Ectodermal cell (in vitro differentiated cells): ENCODE data around the gene DNHD1.

Experiments
- H3K27ac ChIP-seq: 2 replicates; pipeline ENCODE4 v1.7.0; 2013; ENCODE audit warnings: mild to moderate bottlenecking, low read depth, low read length; ENCODE audit not compliant: insufficient read depth, poor library complexity, severe bottlenecking
- H3K27me3 ChIP-seq: 2 replicates; pipeline ENCODE4 v1.7.0; 2013; ENCODE audit warnings: mild to moderate bottlenecking, low read length; ENCODE audit not compliant: insufficient read depth, control insufficient read depth, poor library complexity, severe bottlenecking
- H3K36me3 ChIP-seq: one replicate; pipeline ENCODE4 v1.7.0; 2013; ENCODE audit warnings: low read length; ENCODE audit not compliant: control insufficient read depth, insufficient read depth
- H3K4me1 ChIP-seq: one replicate; pipeline ENCODE4 v1.7.0; 2013; ENCODE audit warnings: low read length; ENCODE audit not compliant: control insufficient read depth, insufficient read depth
- H3K4me3 ChIP-seq: 2 replicates; pipeline ENCODE4 v1.7.0; 2013; ENCODE audit warnings: low read depth, low read length, control low read depth; ENCODE audit not compliant: insufficient read depth
- H3K9me3 ChIP-seq: 2 replicates; pipeline ENCODE4 v1.7.0; 2013; ENCODE audit warnings: mild to moderate bottlenecking, low read length, moderate library complexity; ENCODE audit not compliant: control insufficient read depth
- WGBS, 2 experiments: methylation state at CpG; one replicate each; pipeline ENCODE4 v1.1.7; 2013; ENCODE audit warnings: missing lambda C conversion rate in 2 of 2; 5-methylcytosine and 5-hydroxymethylcytosine counted together

Gene DNHD1

GRCh38 chr11:6526411-6527135, 29.5 kb downstream of the DNHD1 start:
- H3K4me3 ChIP-seq: no peak overlapping the region
- no peak overlapping the region for H3K27ac ChIP-seq
- 92 to 93% methylated on average over 3 of the region's 3 CpGs for WGBS, 2 experiments
- H3K27me3 ChIP-seq: no peaks in the 10 kb centered on the region
- no peaks in the 10 kb centered on the region for H3K9me3 ChIP-seq
- no peaks in the 10 kb centered on the region for H3K36me3 ChIP-seq
- no peaks in the 10 kb centered on the region for H3K4me1 ChIP-seq

GRCh38 chr11:6529266-6529665, 32.2 kb downstream of the DNHD1 start:
- H3K4me3 ChIP-seq: no peak overlapping the region
- no peaks in the 10 kb centered on the region for H3K4me1 ChIP-seq
- H3K36me3 ChIP-seq: no peaks in the 10 kb centered on the region
- H3K27me3 ChIP-seq: no peaks in the 10 kb centered on the region
- no peak overlapping the region for H3K27ac ChIP-seq
- 93 to 100% methylated on average over 2 of the region's 2 CpGs for WGBS, 2 experiments
- no peaks in the 10 kb centered on the region for H3K9me3 ChIP-seq

DNA sequence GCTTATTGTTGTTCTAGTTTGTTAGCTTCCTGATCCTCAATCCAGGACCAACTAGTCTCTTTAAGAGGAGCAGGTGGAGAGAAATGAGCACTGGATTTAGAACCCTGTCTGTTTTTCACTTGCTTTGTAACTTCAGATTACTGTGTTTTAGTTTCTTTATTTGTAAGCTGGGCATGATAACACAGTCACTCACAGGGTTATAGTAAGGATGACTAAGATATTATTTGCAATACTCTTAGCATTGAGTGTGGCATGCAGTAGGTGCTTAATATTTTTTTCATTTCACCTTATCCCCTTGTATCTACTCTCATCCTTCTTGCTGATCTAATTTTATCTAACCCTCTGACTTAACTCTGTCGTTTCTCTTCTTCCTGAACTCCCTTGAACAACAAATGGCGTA, 33.8 kb downstream of the DNHD1 start:
- Histone ChIP-seq H3K27me3 (no peaks in the 10 kb centered on the region), H3K4me1 (no peaks in the 10 kb centered on the region), H3K36me3 (no peaks in the 10 kb centered on the region), H3K9me3 (no peaks in the 10 kb centered on the region), H3K4me3 (no peak overlapping the region), H3K27ac (no peak overlapping the region)
- 90 to 92% methylated on average over 2 of the region's 2 CpGs for WGBS, 2 experiments

DNA sequence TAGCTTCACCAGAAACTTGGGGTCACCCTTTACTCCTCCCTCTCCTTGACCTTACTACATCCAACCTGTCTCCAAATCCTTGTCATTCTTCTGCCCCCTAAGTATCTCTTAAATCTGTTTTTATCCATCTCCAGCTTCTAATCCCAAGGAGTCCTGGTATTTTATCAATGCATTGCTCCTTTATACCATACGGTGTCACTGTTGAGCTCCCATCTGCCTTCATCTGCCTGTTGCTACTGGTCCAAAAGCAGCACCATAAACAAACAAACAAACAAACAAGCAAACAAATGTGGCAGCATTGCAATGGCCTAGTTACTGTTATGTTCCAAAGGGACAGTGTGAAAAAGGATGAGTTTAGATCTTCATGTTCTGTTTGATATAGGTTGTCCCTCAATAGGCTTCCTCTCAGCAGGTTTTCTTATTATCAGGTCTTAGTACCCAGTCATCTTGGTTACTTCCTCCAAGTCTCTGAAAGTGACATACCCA, 34.2 kb downstream of the DNHD1 start:
- Histone ChIP-seq H3K27me3 (no peaks in the 10 kb centered on the region), H3K4me1 (no peaks in the 10 kb centered on the region), H3K27ac (no peak overlapping the region), H3K4me3 (no peak overlapping the region), H3K36me3 (no peaks in the 10 kb centered on the region), H3K9me3 (no peaks in the 10 kb centered on the region)
- WGBS, 2 experiments: 0% methylated on average over 1 of the region's 1 CpG

DNA sequence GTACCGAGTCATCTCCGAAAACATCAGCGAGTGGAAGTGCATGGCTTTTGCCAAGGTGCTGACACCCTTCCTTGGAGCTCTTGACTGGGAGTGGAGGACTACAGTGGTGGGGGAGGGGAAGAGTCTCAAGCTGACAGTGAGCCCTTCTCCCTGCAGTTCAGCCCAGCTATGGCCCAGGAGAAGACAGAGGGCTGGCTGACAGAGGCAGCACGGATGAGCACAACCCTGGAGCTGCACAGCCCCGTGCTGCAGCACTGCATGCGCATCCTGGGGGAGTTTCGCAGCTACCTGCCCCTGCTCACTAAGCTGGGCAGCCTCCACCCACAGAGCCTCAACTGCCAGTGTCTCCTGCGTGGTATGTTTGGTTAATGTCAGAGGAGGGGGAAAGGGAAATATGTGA, 41.4 kb downstream of the DNHD1 start:
- no peak overlapping the region for H3K27ac ChIP-seq
- no peaks in the 10 kb centered on the region for H3K27me3 ChIP-seq
- H3K4me1 ChIP-seq: no peaks in the 10 kb centered on the region
- no peaks in the 10 kb centered on the region for H3K9me3 ChIP-seq
- H3K4me3 ChIP-seq: no peak overlapping the region
- H3K36me3 ChIP-seq: no peaks in the 10 kb centered on the region
- WGBS, 2 experiments: 76 to 79% methylated on average over 7 to 8 of the region's 8 CpGs

- Histone ChIP-seq H3K4me1 (no peaks in the 10 kb centered on the region), H3K9me3 (no peaks in the 10 kb centered on the region), H3K27ac (no peak overlapping the region), H3K27me3 (no peaks in the 10 kb centered on the region), H3K4me3 (no peak overlapping the region), H3K36me3 (no peaks in the 10 kb centered on the region)
- WGBS, 2 experiments: 92 to 97% methylated on average over 3 of the region's 3 CpGs
Observed at GRCh38 chr11:6538945-6539344, 41.9 kb downstream of the DNHD1 start.

DNA sequence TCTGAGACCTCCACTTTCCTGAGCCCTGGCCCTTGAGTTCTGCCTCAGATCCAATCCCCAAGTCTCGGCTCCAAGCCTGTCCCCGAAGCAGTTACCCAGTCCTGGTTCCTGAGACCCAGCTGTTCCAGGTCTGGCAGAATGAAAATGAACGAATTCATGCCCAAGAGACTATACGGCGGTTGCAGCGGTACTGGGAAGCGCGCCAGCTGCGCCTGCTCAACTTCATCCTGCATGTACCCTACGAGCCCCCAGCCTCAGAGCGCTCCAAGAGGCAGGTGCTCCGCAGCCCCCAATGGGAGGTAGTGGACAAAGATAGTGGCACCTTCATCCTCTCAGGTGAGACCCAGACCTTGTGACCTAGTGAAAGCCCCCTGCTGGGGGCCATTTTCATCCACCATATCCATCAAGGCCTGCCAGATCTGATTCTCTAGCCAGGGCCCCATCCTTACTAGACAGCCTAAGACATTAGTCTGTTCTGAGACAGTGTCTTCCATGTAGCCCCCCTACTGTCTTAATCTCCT, 42.7 kb downstream of the DNHD1 start:
- Histone ChIP-seq H3K4me1 (no peaks in the 10 kb centered on the region), H3K4me3 (no peak overlapping the region), H3K27me3 (no peaks in the 10 kb centered on the region), H3K36me3 (no peaks in the 10 kb centered on the region), H3K9me3 (no peaks in the 10 kb centered on the region), H3K27ac (no peak overlapping the region)
- 95 to 96% methylated on average over 12 of the region's 12 CpGs for WGBS, 2 experiments

GRCh38 chr11:6541356-6541755, 44.3 kb downstream of the DNHD1 start:
- no peak overlapping the region for H3K27ac ChIP-seq
- H3K27me3 ChIP-seq: no peaks in the 10 kb centered on the region
- H3K4me3 ChIP-seq: no peak overlapping the region
- no peaks in the 10 kb centered on the region for H3K9me3 ChIP-seq
- 88 to 95% methylated on average over 3 of the region's 4 CpGs for WGBS, 2 experiments
- H3K4me1 ChIP-seq: no peaks in the 10 kb centered on the region
- no peaks in the 10 kb centered on the region for H3K36me3 ChIP-seq

GRCh38 chr11:6542727-6543126, 45.6 kb downstream of the DNHD1 start:
- H3K4me3 ChIP-seq: no peak overlapping the region
- no peaks in the 10 kb centered on the region for H3K27me3 ChIP-seq
- WGBS, 2 experiments: 80 to 94% methylated on average over 2 of the region's 2 CpGs
- H3K27ac ChIP-seq: no peak overlapping the region
- H3K36me3 ChIP-seq: no peaks in the 10 kb centered on the region
- no peaks in the 10 kb centered on the region for H3K9me3 ChIP-seq
- H3K4me1 ChIP-seq: no peaks in the 10 kb centered on the region

DNA sequence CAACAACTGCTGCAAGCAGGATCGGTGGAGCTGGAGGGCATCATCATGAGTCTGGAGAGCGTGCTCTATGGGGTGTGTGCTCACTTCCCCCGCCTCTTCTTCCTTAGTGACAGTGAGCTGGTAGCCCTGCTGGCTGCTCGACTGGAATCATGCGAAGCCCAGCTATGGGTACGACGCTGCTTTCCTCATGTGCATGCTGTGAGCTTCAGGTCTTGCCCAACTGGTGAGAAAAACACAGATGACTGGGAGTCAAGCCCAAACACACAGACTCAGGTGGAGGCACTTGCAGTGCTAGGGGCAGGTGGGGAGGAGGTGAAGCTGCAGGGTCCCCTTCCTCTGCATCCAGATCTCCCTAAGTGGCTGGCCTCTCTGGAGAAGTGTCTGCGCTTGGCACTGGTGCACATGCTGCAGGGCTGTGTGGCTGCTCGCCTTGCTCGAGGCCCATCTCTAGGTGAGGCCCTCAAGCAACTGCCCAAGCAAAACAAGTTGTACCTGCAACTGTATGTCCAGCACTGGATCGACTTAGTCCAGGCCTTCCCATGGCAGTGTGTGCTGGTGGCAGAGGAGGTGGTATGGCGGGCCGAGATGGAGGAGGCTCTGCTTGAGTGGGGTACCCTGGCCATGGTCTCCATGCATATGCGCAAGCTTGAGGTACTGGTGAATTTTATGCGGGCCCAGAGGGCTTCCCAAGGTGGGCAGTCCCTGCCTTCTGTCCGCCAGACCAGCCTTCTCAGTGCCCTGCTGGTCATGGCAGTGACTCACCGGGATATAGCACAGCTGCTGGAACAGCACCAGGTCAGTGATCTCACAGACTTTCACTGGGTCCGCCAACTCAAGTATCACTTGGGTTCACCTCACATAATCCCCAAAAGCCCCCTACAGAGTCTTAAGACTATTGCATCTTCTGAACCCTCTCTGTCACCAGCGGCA, 48.1 kb downstream of the DNHD1 start:
- H3K4me3 ChIP-seq: no peak overlapping the region
- H3K36me3 ChIP-seq: no peaks in the 10 kb centered on the region
- H3K27ac ChIP-seq: no peak overlapping the region
- H3K9me3 ChIP-seq: no peaks in the 10 kb centered on the region
- no peaks in the 10 kb centered on the region for H3K4me1 ChIP-seq
- no peaks in the 10 kb centered on the region for H3K27me3 ChIP-seq
- WGBS, 2 experiments: 94 to 95% methylated on average over 19 of the region's 19 CpGs
